ENCODE results near the gene HAX1.
"Not testable (repeated sequence)": the region's sequence is repeated elsewhere in the genome, so short reads cannot be mapped to it uniquely, and the experiment has no call there.

The HAX1 gene

DNA sequence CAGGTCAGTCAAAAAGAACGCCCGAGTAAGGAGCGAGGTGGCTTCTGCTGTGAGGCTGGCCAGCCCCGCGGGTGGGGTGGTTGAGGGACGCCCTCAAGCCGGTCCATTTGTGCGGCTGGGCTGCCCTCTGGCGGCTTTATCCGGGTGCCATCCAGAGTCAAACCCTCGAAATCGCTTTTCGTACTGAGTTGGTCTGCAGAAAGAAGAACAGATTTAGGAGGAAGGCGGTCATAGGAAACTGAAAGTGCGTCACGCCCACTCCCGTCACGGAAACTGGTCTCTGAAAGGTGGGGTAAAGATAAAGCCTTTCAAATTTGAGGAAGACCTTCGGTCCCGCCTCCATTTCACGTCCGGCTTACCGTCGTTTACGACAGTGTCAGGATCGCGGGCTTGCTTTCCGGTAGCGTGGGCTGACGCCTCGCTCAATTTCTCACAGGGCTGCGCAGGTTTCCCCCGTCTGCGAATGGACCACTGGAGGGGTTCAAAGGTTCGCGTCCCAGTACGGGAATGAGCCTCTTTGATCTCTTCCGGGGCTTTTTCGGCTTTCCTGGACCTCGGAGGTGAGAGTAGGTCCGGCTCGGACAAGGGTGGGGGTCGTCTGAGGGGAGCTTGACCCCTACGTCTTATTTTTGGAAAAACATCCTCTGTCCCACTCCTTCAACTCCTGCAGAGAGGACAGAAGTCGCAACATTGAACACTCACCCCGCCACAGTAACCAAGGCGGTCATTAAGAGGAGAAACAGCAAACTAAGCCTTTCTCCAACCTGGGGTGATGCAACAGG is at the start of gene HAX1:
Gene HAX1, plus strand, starts transcription at position 413 of the 782 bp plus-strand sequence. Its CDS starts 95 bp downstream, at position 508.
- peak; percentile 97 for DNase-seq

DNA sequence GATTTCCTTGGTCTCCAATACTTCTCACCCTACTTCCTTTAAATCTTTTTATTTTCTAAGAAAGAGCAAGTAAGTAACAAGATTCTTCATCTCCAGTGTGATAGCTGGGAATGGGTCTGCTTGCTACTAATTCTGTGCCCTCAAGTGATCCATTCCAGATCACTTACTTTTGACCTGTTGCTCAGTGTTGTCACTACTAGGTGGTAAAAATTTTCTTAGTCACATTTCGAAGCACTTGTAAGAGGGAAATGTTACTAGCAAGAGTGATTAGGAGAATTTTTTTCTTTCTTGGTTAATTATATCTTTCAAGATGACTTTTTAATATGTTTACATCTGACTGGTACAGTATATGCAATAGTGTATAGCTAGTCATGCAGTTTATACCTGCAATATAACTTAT is 49.5 kb upstream of the HAX1 start:
- no peak for DNase-seq

DNA sequence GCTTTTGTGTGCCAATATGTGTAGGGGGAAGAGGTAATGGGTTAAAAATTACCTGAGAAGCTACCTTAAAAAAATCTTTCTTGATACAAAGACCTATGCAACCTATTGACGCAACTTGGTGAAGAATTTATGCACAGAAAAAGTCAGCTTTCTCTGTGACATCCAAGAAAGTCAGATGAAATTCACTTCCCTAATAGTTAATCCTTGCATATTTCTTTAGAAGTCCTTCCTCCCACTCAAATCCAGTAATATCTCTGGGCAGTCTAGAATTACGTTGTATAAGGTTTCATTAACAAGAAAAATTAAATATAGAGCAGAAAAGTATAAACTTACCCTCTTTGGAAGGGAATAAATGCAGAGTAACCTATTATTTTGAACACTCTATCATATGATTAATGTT is 48.8 kb upstream of the HAX1 start:
- DNase-seq = no peak

DNA sequence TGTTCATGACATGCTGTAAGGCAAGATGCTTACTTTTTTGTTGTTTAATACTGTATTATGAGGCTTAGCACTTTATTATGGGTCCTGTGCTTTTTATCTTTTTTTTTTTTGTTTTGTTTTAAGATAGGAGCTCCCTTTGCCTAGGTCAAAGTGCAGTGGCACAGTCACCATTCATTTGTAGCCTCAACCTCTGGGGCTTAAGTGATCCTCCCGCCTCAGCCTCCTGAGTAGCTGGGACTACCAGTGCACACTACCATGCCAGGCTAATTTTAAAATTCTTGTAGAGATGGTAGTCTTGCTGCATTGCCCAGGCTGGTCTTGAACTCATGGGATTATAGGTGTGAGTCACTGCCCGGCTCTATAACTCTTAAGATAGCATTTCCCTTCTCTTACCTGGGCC is 47.1 kb upstream of the HAX1 start:
- DNase-seq = no peak

DNA sequence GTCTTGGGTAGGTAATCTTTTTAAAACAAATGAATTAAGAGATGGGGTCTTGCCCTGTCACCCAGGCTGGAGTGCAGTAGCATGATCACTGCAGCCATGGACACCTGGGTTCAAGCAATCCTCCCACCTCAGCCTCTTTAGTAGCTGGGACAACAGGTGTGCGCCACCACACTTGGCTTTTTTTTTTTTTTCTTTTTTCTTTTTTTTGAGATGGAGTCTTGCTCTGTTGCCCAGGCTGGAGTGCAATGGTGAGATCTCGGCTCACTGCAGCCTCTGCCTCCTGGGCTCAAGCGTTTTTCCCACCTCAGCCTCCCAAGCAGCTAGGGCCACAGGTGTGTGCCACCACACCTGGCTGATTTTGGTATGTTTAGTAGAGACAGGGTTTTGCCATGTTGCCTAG is 41.3 kb upstream of the HAX1 start:
- DNase-seq = not testable (repeated sequence)

DNA sequence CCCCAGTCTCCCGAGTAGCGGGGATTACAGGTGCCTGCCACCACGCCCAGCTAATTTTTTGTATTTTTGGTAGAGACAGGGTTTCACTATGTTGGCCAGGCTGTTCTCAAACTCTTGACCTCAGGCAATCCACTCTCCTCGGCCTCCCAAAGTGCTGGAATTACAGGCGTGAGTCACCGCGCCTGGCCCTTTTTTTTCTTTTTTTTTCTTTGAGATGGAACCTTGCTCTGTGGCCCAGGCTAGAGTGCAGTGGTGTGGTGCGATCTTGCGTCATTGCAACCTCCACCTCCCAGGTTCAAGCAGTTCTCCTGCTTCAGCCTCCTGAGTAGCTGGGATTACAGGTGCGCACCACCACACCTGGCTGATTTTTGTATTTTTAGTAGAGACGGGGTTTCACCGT is 39.3 kb upstream of the HAX1 start:
- DNase-seq = peak; percentile 56

DNA sequence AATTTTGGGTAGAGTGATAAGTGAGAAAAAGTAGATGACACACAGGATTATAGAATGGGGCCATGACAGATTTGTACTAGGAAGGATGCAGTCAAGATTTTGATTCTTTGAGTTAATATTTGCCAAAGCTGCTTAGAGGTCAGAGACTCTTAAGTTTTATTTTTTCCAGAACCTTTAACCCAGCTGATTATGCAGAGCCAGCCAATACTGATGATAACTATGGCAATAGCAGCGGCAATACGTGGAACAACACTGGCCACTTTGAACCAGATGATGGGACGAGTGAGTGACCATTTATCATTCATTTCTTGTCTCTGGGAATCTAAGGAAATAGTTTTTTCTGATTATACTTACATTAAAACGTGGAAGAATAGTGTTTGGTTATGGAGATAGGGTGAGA is 35.6 kb upstream of the HAX1 start:
- DNase-seq = no peak

DNA sequence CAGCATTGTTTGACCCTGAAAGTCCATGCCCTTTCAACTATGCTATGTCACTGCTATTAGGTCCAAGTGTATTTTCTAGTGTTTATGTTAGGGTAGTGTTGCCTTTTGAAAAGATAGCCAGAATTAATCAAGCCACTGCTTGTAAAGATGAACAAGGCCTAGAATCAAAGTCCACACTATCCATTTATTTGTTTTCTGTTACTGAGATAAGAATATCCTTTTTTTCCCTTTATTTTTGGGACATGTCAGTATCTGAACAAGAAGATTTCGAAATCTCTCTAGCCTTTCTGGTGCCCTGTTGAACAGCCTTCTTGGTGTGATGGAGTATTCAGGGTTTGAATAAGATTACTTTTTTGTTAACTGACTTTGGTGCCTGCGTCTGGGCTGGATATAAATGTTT is 35.0 kb upstream of the HAX1 start:
- no peak for DNase-seq

DNA sequence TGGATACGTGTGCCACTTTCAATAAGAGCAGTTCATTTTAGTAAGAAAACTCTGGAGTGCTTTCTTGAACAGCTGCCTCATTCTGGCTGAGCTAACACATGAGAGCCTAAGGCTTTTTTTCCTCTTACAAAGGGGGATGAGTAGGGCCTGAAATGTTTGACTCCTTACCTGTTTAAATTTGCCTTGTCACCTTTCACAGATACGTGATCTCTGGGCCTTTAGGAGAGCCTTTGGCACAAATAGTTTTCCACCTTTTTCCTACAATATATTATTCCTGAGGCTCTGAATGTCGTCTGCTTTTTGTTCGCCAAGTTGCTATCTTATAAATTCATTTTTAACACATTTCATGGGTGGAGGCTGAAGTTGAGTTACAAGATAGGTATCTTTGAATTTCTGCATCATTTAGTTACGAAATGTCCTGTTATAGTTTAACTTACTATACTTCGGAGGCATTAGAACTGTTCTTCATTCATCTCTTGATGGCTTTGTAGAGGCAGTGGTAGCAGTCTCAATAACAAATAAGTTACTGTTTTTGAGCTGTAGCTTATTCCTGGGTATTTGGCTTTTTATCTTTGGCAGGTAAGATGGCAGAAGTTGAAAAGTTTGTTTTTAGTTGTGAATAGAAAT is 34.4 kb upstream of the HAX1 start:
- no peak for DNase-seq

DNA sequence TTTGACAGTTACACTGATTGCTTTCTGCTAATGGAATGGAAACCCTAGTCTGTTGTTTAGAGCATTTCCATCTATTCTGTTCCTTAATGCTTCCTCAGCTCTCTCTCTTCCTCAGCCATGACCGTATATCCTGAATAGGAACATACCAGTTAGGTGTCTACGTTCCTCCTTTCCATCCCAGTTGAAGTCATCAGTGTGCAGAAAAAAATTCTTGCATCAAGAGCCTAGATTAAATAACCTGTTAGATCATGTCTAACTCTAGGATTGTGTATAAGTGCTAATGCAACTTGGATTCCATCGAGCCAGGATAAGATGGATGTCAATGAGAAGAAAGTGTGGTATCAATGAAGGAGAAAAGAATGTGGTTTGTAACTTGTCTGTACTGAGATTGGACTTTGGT is 32.9 kb upstream of the HAX1 start:
- DNase-seq = no peak

DNA sequence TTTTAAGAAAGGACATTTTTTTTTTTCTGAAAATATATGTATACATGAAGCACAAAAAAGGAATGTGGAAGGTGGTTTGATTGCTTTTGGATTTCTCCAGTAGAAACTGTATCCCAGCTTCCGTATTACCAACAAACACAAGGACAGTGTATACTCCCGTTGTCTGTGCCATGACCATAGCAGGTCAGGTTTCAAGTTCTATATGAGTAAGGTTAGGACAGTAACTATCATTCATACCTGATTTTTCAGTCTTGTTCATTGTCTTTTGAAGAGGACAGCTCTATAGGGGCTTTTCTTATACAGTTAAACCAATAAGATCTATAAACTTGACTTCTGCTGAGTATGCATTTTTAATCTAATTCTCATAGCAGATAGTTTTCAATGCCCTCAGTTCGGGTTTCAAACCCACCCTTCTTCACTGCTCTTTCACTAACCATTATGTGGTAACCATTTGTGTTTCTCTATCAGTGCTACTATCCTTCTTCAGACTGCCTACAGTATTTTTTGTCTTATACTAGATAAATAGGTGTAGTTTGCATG is 32.1 kb upstream of the HAX1 start:
- DNase-seq = no peak

DNA sequence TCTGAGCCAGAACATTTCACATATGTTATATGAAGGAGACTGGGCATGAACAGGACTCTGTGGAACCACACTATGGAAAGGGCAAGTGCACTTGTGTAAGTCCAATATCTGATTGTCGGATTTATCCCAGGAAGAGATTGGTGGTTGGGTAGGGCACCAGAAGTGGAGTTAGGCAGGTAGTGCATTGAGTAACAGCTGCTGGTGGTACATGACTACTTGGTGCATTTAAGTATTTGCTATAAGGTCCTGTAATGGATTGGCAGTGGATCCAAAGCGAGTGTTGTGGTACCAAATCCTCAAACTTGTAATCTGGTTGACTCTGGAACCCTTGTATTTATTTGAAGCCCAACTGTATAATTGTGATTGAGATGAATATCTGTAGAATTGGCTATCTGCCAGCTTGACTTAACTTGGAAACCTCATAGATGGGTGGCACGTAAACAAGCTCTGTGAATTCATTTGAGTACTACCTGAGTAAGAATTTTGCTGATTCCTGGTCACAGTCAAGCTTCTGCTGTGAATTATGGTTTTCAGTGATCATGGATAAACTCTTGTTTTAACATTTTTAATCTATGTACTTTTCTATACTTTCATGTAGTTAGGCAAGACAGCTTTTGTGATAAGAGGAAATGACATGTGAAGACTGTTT is 30.6 kb upstream of the HAX1 start:
- no peak for DNase-seq

DNA sequence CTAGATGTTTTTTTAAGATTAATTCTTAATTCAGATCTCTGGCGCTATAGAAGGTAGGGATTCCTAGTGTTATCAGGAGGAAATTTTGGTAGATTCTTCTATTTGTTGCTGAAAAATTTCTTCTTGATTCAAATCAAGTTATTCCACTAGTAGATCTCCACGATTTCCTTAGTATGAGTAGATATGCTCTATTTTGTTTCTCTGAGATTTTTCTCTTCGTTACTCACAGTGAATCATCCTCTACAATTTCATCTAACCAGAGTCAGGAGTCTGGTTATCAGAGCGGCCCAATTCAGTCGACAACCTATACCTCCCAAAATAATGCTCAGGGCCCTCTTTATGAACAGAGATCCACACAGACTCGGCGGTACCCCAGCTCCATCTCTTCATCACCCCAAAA is 18.8 kb upstream of the HAX1 start:
- no peak for DNase-seq

DNA sequence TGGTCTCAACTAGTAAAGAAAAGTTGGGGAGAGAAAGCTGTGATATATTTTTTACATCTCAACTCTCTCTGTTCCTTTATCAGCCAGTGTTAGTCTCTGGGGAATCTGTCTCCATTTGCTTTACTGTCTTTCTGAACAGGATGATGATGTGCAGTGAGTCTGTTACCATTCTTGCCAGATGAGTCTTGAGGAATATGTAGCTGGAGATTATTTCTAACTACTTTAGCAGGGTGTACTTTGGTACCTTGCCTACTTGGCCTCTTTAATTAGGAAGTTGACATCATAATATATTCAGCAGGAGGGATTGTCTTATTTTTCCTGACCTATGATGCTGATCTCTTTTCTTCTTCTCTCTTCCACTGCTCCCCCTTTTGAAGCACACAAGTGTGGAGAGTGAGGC is 15.7 kb upstream of the HAX1 start:
- DNase-seq = no peak

DNA sequence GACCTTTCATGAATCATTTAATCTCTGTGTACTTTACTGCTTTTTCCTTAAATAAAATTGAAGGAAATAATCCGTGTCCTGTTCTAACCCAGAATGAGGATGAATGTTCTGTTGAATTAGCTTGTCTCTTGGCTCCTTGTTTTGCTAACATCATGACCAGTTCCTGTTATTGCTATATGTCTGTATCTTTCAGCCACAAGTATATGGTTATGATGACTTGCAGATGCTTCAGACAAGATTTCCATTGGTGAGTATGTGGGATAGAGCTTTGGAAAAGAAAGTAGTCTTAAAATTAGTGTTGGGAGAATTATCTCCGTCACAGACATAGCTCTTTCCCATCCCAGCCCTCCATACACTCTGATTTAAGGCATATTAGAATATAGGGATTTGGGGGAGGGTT is 13.6 kb upstream of the HAX1 start:
- DNase-seq = no peak

DNA sequence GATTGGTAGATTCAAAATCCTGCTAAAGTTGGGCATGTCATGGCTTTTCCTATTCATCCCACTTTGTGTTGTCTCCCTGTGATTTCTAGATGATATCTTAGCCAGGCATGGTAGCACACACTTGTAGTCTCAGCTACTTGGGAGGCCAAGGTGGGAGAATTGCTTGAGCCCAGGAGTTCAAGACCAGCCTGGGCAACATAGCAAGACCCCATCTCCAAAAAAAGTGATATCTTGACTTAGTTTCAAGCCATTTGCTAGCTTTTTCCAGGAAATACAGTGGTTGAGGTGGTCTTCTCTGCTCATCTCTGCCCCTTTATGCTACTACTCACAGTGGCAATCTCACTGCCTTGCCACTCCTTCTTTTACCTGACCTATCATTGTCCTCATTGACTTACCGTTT is 12.3 kb upstream of the HAX1 start:
- no peak for DNase-seq

DNA sequence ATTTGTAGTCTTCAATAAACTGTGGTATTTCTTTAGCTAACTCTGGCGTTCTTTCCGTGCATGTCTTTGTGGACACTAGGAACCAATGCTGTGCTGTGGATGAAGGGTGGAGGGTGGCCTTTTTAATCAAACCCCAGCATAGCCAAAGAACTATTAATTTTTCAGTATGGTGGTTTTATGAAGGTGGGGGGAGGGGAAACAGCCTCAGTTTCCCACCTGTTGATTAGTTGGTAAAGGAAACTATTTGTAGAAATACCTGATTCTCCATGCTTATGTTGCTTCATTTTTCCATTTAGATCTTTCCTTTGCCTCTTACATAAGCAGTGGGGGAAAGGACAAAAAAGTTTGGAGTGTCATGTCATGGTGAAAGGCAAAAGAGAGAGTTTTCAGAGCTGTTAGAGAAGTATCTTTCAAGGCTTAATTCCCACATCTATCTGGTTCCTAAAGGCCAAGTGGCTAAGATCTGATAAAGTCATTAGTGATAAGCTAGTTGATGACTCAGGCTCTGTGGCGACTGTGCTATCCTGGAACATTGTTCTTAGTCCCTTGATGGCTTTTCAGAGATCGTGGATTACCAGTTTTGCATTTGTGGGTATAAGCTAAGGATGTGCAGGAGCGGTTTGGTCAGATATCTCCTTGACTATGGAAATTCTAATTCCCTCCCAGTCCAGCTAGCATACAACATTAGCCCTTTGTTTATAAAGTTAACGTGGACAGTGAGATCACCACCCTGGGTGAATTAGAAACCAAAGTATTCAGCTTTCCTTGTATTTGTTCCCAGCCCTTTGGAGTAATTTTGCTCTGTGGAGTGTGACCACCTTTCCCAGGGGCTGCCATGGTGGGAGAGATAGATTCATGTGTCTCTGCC is 8.7 kb upstream of the HAX1 start:
- no peak for DNase-seq

DNA sequence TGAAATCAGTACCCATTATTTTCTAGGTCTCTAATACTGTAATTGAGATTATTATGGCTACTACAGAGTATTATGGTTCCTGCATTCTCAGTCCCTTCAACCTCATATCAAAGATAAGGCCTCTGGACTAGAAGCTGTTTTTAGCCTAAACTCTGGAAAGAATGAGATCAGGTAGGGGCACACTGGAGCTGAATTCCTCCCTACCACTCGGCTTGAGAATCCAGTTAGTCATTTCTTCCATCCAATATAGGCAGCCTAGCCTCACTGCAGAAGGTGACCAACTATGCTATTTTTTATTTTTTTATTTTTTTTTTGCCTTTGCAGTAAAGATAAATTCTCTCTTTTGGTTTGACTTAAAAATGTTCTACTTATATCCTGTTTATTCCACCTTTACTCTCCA is 8.0 kb upstream of the HAX1 start:
- DNase-seq = no peak

DNA sequence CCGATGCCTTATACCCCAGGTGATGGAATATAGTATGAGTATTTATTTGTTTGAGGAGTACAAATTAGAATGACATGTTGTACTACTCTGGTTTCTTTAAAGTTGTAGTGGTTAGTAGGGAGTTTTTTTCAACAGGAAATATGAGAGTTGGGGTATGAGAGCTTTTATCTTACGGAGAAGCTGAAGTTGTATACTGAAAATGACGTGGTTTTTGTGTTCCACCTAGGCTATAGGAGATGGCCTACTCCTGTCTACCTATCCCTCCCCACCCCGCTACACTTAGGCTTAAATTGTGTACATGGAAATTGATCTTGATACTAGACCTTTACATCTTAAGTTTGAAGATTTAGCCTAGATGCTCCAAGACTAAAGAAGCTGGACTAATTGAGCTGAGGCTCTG is 6.8 kb upstream of the HAX1 start:
- DNase-seq = no peak

DNA sequence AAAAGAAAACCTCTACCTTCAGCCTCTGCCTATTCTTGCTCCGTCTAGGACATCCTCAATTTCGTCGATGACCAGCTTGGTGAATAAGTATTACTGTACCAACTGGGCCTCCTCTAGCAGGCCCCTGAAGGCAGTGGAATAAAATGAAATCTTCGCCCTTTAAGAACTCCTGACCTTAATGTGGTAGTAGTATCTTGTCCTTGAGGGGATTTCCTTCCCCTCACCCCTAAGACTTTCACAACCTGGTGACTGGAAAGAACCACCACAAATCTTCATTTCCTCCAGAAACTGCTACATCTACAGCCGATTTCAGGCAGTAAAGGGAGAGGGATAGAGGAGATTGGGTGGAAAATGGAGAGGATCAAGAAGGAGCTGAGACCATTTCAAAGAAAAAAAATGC is 1.6 kb upstream of the HAX1 start:
- DNase-seq = no peak

DNA sequence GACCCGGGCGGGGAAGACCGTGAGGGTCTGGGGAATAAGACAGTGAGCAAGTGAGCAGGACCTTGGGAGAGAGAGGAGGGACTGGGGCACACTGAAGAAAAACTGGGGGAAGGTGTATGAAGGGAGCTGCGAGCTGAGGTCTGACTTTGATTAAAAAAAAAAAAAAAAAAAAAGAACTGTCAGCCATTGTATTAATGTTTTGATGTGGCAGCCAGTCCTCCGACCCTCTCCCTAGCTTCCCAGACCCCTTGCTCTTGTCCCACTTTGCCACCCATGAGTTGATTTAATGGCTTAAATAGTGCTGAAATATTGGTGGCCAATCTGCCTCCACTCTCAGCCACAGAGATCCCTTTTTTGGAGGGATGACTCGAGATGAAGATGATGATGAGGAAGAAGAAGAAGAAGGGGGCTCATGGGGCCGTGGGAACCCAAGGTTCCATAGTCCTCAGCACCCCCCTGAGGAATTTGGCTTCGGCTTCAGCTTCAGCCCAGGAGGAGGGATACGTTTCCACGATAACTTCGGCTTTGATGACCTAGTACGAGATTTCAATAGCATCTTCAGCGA is 652 bp downstream of the HAX1 start:
- DNase-seq = no peak

DNA sequence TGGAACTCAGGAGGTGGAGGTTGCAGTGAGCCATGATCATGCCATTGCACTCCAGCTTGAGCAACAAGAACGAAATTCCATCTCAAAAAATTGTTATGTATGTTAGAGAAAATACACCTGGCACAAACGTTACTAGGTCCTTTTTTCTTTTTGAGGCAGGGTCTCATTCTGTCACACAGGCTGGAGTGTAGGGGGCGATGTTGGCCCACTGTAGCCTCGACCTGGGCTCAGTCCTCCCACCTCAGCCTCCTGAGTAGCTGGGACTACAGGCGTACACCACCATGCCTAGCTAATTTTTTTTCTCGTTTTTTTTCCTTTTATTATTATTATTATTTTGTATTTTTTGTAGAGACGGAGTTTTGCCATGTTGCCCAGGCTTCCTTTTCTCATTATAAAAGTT is 4.4 kb downstream of the HAX1 start:
- DNase-seq = no peak

DNA sequence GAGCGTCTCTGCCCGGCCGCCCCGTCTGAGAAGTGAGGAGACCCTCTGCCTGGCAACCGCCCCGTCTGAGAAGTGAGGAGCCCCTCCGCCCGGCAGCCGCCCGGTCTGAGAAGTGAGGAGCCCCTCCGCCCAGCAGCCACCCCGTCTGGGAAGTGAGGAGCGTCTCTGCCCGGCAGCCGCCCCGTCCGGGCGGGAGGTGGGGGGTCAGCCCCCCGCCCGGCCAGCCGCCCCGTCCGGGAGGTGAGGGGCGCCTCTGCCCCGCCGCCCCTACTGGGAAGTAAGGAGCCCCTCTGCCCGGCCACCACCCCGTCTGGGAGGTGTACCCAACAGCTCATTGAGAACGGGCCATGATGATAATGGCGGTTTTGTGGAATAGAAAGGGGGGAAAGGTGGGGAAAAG is 15.2 kb downstream of the HAX1 start:
- not testable (repeated sequence) for DNase-seq
